ENCODE data around the gene IGSF10.
"Not testable (repeated sequence)": the region's sequence is repeated elsewhere in the genome, so short reads cannot be mapped to it uniquely, and the experiment has no call there.

Gene IGSF10, protein sequence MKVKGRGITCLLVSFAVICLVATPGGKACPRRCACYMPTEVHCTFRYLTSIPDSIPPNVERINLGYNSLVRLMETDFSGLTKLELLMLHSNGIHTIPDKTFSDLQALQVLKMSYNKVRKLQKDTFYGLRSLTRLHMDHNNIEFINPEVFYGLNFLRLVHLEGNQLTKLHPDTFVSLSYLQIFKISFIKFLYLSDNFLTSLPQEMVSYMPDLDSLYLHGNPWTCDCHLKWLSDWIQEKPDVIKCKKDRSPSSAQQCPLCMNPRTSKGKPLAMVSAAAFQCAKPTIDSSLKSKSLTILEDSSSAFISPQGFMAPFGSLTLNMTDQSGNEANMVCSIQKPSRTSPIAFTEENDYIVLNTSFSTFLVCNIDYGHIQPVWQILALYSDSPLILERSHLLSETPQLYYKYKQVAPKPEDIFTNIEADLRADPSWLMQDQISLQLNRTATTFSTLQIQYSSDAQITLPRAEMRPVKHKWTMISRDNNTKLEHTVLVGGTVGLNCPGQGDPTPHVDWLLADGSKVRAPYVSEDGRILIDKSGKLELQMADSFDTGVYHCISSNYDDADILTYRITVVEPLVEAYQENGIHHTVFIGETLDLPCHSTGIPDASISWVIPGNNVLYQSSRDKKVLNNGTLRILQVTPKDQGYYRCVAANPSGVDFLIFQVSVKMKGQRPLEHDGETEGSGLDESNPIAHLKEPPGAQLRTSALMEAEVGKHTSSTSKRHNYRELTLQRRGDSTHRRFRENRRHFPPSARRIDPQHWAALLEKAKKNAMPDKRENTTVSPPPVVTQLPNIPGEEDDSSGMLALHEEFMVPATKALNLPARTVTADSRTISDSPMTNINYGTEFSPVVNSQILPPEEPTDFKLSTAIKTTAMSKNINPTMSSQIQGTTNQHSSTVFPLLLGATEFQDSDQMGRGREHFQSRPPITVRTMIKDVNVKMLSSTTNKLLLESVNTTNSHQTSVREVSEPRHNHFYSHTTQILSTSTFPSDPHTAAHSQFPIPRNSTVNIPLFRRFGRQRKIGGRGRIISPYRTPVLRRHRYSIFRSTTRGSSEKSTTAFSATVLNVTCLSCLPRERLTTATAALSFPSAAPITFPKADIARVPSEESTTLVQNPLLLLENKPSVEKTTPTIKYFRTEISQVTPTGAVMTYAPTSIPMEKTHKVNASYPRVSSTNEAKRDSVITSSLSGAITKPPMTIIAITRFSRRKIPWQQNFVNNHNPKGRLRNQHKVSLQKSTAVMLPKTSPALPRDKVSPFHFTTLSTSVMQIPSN (N-terminal part only)

GRCh38 chr3:151460774-151461450, at the start of gene IGSF10:
IGSF10 (minus strand) TSS chr3:151461061; CDS start chr3:151458709, 2,352 bp downstream.
- DNase-seq: peak; percentile 14

DNA sequence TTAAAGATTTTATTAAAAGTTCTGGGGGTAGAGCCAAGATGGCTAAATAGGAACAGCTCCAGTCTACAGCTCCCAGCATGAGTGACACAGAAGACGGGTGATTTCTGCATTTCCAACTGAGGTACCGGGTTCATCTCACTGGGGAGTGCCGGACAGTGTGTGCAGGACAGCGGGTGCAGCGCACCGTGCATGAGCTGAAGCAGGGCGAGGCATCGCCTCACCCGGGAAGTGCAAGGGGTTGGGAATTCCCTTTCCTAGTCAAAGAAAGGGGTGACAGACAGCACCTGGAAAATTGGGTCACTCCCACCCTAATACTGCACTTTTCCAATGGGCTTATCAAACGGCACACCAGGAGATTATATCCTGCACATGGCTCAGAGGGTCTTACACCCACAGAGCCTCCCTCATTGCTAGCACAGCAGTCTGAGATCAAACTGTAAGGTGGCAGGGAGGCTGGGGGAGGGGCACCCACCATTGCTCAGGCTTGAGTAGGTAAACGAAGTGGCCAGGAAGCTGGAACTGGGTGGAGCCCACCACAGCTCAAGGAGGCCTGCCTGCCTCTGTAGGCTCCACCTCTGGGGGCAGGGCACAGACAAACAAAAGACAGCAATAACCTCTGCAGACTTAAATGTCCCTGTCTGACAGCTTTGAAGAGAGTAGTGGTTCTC, 48.7 kb upstream of the IGSF10 start:
- DNase-seq: not testable (repeated sequence)

DNA sequence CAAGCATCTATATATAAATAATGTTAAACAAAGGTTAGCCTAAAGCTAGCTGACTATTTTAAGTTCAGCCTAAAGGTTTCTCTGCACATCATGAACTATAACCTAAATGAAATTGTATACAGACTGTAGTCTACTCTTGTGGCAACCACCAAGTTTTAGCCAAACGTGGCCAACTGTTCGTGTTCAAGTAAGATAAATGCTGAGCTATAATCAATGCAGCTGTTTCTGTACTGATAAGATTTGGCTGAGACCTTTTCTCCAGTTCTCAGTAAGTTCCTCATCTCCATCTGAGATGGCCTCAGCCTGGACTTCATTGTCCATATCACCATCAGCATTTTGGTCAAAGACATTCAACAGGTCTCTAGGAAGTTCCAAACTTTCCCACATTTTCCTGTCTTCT, 43.7 kb upstream of the IGSF10 start:
- no peak for DNase-seq

DNA sequence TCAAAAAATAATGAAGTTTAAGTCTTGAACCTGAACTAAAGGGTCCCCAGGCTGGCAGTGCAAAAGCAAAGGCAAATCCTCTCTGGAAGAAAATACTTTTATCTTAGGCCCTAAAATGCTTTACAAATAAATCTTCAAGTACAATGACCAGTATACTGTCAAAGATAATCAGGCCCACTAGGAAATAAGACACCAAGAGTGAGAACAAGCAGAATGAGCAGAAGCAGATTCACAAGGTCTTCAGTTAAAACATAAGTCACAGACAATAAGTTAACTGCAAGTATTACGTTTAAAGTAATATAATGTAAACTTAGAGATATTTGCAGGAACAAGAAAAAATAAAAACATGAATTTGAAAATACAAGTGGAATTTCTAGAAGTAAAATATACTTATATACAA, 42.2 kb upstream of the IGSF10 start:
- DNase-seq: no peak

GRCh38 chr3:151501923-151502632, 41.2 kb upstream of the IGSF10 start:
- DNase-seq: no peak

GRCh38 chr3:151501171-151501922, 40.5 kb upstream of the IGSF10 start:
- no peak for DNase-seq

- DNase-seq: no peak
Observed at GRCh38 chr3:151499168-151499567, 38.3 kb upstream of the IGSF10 start.

DNA sequence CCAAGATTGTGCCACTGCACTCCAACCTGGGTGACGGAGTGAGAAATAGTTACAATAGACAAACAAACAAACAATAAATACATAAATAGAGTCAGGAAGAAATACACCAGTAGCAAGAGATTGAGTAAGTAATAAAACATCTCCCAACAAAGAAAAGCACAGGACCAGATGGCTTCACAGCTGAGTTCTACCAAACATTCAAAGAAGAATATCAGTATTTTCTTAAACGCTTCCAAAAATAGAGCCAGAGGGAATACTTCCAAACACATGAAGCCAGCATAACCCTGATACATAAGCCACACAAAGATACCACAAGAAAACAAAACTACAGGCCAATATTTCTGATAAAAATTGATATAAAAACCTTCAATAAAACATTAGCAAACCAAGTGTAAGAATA, 30.7 kb upstream of the IGSF10 start:
- DNase-seq: no peak

- not testable (repeated sequence) for DNase-seq
Observed at GRCh38 chr3:151487833-151488232, 27.0 kb upstream of the IGSF10 start.

- DNase-seq: no peak
Observed at GRCh38 chr3:151483961-151484520, 23.2 kb upstream of the IGSF10 start.

DNA sequence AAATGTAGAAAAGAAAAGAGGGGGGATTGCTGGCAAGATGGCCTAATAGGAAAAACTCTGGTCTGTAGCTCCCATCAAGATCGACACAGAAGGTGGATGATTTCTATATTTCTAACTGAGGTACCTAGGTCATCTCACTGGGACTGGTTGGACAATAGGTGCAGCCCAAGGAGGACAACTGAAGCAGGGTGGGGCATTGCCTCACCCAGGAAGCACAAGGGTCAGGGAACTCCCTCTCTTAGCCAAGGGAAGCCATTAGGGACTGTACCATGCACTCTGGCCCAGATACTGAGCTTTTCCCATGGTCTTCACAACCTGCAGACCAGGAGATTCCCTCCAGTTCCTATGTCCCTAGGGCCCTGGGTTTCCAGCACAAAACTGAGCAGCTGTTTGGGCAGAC, 22.6 kb upstream of the IGSF10 start:
- no peak for DNase-seq

DNA sequence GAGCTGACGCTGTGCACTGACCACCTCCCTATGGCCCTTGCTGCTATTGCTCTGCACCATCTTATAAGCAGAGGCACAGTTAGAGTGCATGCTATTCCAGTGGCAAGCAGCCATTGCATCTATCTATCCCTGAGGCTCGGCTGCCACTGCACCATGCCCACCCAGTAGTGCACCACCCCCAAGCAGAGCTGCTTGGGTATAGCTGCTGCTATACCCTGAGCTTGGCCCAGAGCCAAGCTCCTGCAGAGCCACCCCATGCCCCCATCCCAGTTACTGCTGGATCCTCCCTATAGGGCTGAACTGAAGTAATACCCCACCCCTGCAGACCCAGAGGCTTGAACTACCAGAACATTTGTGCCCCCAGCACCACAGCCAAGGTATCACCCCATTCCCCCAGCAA, 19.6 kb upstream of the IGSF10 start:
- no peak for DNase-seq

GRCh38 chr3:151479452-151479851, 18.6 kb upstream of the IGSF10 start:
- DNase-seq: no peak

GRCh38 chr3:151478335-151478697, 17.5 kb upstream of the IGSF10 start:
- no peak for DNase-seq

GRCh38 chr3:151477591-151478334, 16.9 kb upstream of the IGSF10 start:
- DNase-seq: no peak

GRCh38 chr3:151476344-151477018, 15.6 kb upstream of the IGSF10 start:
- DNase-seq: no peak

DNA sequence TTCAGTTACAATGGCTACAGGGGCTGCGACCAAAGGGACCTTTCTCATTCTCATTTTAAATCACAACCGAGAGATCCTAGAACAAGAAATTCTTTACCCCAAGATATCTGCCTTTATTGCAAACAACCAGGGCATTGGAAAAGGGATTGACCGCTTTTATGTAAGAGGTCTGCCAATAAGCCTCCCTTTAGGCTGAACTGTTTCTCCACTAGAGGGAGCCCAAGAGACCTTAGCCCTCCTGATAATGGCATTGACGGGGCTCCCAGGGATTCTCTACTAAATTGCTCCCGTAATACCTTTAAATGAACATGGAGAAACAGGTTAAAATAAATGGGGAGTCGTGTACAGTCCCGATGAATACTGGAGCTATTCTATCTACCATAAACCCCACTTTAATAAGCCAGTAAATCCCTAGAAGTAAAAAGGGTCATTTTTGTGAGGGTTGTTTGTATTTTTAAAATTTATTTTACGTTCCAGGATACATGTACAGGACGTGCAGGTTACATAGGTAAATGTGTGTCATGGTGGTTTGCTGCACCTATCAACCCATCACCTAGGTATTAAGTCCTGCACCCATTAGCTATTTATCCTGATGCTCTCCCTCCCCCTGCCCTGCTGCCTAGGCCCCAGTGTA, 7.5 kb upstream of the IGSF10 start:
- peak; percentile 6 for DNase-seq

DNA sequence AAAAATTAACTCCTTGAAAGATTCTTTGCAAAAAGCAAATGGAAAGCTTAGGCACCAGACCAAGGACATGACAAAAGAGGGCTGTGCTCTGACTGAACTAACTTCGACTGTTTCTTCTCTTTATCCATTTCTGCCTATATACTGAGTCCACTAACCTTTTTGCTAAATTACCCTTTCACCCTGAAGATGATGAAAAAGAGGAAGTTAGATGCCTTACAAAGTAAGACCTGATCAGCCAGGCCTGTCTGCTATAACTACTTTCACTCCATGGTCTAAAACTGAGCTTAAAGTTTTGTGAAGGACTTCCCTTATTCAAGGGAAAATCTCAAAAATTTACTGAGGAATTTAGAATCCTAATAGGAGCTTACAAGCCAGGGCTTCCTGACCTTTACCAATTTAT, 6.2 kb upstream of the IGSF10 start:
- no peak for DNase-seq

All from DMS79 treated with DMSO at 0.1 percent for 48 hours (cell line).